Neural crest cell (in vitro differentiated cells): ENCODE data around the gene MAMSTR. TPM values are rescaled to one million over a fixed set of nuclear protein-coding genes. Genes with fewer than 3 reads are reported as not detected.
A peak's percentile ranks its signal among the peaks of the same experiment; 100 is the strongest.

Experiments
- DNase-seq: peaks from one replicate; pipeline ENCODE4 v3.0.0; 2021; ENCODE audit warnings: low read depth, mixed read lengths, low spot score
- H3K27ac Mint-ChIP-seq: one replicate; pipeline ENCODE4 v1.8.0; 2021; ENCODE audit warnings: mild to moderate bottlenecking, mixed read lengths; ENCODE audit not compliant: unreplicated experiment
- H3K27me3 Mint-ChIP-seq: 2 replicates; pipeline ENCODE4 v1.8.0; 2021; ENCODE audit warnings: low read depth, mild to moderate bottlenecking, mixed read lengths
- H3K36me3 Mint-ChIP-seq: 2 replicates; pipeline ENCODE4 v1.8.0; 2021; ENCODE audit warnings: low read depth, mild to moderate bottlenecking, mixed read lengths
- H3K4me1 Mint-ChIP-seq: 2 replicates; pipeline ENCODE4 v1.8.0; 2021; ENCODE audit warnings: mixed read lengths
- H3K4me3 Mint-ChIP-seq: one replicate; pipeline ENCODE4 v1.8.0; 2021; ENCODE audit warnings: mild to moderate bottlenecking, mixed read lengths
- H3K9me3 Mint-ChIP-seq: 2 replicates; pipeline ENCODE4 v1.8.0; 2021; ENCODE audit warnings: mixed read lengths
- CTCF ChIP-seq: fragments of 200-600 bp; sonication (generic); conservative IDR thresholded peaks from 2 replicates; pipeline ENCODE4 v1.5.0; 2021; ENCODE audit warnings: antibody characterized with exemption, mild to moderate bottlenecking
- total RNA-seq: library from RNA; stranded (reverse); gene quantifications from 2 replicates; pipeline ENCODE4 v1.2.1, GENCODE V29; 2021

The MAMSTR gene
- total RNA-seq, 1 donor from 2014 or later, result 2.4 TPM

GRCh38 chr19:48746738-48747575, 27.4 kb upstream of the MAMSTR start, which contains the start of gene IZUMO1:
Gene IZUMO1, minus strand, starts transcription at chr19:48746909. Its CDS starts 1,050 bp downstream, at chr19:48745859.
- peaks cover 5% of the 10 kb centered on the region for H3K9me3 Mint-ChIP-seq
- no peak for TF ChIP-seq CTCF

GRCh38 chr19:48746110-48746509, 26.6 kb upstream of the MAMSTR start:
- H3K36me3 Mint-ChIP-seq, result peaks cover 3% of the 10 kb centered on the region
- no peak for DNase-seq
- peaks cover 38% of the 10 kb centered on the region for H3K27me3 Mint-ChIP-seq
- peaks cover 5% of the 10 kb centered on the region for H3K9me3 Mint-ChIP-seq
- peaks cover 17% of the 10 kb centered on the region for H3K4me1 Mint-ChIP-seq
- H3K4me3 Mint-ChIP-seq, result no peak overlapping the region
- H3K27ac Mint-ChIP-seq, result no peak overlapping the region
- no peak for TF ChIP-seq CTCF

More at GRCh38 chr19:48746738-48747575, 27.4 kb upstream of the MAMSTR start, which contains the start of gene IZUMO1:
- Mint-ChIP-seq H3K27ac (peak within 1 kb of the TSS; percentile 71), H3K27me3 (peaks cover 40% of the 10 kb centered on the region), H3K36me3 (peaks cover 3% of the 10 kb centered on the region), H3K4me3 (peak within 1 kb of the TSS; percentile 84), H3K4me1 (peaks cover 18% of the 10 kb centered on the region)
- DNase-seq, result peak; percentile 77

- DNase-seq, result peak; percentile 50
- no peak overlapping the region for H3K27ac Mint-ChIP-seq
- no peak for TF ChIP-seq CTCF
- peak overlapping the region; percentile 74 for H3K4me3 Mint-ChIP-seq
- H3K9me3 Mint-ChIP-seq, result peaks cover 5% of the 10 kb centered on the region
- peaks cover 36% of the 10 kb centered on the region for H3K27me3 Mint-ChIP-seq
- H3K36me3 Mint-ChIP-seq, result peaks cover 3% of the 10 kb centered on the region
- peaks cover 17% of the 10 kb centered on the region for H3K4me1 Mint-ChIP-seq
Measured at GRCh38 chr19:48745208-48745995, 25.9 kb upstream of the MAMSTR start.

- H3K4me3 Mint-ChIP-seq, result no peak overlapping the region
Measured at GRCh38 chr19:48742096-48742495, 22.6 kb upstream of the MAMSTR start.

More at GRCh38 chr19:48742096-48742495, 22.6 kb upstream of the MAMSTR start:
- H3K27ac Mint-ChIP-seq, result no peak overlapping the region
- peaks cover 3% of the 10 kb centered on the region for H3K36me3 Mint-ChIP-seq
- H3K4me1 Mint-ChIP-seq, result peaks cover 26% of the 10 kb centered on the region
- DNase-seq, result no peak
- peaks cover 41% of the 10 kb centered on the region for H3K27me3 Mint-ChIP-seq
- peaks cover 5% of the 10 kb centered on the region for H3K9me3 Mint-ChIP-seq
- no peak for TF ChIP-seq CTCF
